Thyroid gland (tissue), 4 donors: ENCODE measurements around the gene GPR78.

Experiments
- CTCF ChIP-seq, 6 experiments: fragments of 200-600 bp in 3 of 6; fragments of 450-650 bp in 3 of 6; sonication (generic) in 3 of 6; IDR thresholded peaks; one replicate each; pipeline ENCODE4 v1.5.1; 2016 to 2019; ENCODE audit warnings: antibody characterized with exemption in 6 of 6, mild to moderate bottlenecking in 2 of 6, inconsistent platforms in 1 of 6, moderate library complexity in 1 of 6
- POLR2A ChIP-seq, 2 donors: fragments of 450-650 bp; IDR thresholded peaks; one replicate each; pipeline ENCODE4 v1.6.1; 2017; ENCODE audit warnings: antibody characterized with exemption in 2 of 2, mild to moderate bottlenecking in 2 of 2, moderate library complexity in 1 of 2

GRCh38 chr4:8617486-8618040, 37.4 kb downstream of the GPR78 start:
- TF ChIP-seq CTCF (IDR thresholded peaks at IDR 0.05) (no peak), POLR2A (IDR thresholded peaks at IDR 0.05) (no peak)
